ENCODE measurements around the gene PLCB1.
"Not testable (repeated sequence)": the region's sequence is repeated elsewhere in the genome, so short reads cannot be mapped to it uniquely, and the experiment has no call there.

Gene PLCB1

DNA sequence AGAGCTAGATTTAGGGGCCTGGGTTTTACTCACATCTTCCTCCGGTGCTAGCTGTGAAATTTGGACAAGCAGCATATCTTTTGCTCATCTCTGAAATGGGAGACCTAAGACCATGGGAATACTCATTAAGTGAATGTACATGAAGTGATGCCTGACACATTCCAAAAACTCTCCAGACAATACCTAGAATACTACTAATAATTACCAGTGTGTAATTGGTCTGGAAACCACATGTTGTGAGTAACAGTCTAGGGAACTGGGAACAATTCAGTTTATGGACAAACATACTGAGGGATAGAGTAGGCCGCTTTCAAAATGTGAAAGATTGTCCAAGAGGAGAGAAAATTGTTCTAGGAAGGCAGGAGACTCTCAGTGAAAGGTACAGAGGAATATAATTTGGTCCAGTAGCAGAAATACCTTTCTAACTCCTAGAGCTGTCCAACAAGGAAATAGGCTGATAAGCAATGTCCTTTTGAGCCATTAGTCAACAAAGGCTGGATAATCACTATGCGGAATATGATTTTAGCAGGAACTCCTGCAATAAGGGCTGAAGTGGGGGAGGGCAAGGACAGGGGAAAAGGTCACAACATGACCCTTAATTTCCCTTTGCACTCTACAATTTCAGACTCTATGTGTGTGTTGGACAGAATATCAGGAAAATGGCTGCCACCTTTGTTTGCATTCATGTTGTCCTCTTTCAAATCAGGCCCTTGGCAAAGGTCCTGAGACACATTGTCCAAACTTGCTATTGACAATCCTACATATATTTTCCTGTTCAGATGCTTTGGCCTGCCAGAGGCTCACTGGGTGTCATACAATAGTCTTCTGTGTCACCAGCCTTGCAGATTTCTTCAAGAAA, 315.4 kb downstream of the PLCB1 start:
- no peak overlapping the region for H3K27ac ChIP-seq

GRCh38 chr20:8449123-8449522, 317.1 kb downstream of the PLCB1 start:
- no peak overlapping the region for H3K4me3 ChIP-seq
- no peak overlapping the region for H3K27ac ChIP-seq

More for the DNA sequence above, 315.4 kb downstream of the PLCB1 start:
- no peak overlapping the region for H3K4me3 ChIP-seq

GRCh38 chr20:8454137-8454712, 322.2 kb downstream of the PLCB1 start:
- H3K27ac ChIP-seq, result no peak overlapping the region
- no peak overlapping the region for H3K4me3 ChIP-seq

DNA sequence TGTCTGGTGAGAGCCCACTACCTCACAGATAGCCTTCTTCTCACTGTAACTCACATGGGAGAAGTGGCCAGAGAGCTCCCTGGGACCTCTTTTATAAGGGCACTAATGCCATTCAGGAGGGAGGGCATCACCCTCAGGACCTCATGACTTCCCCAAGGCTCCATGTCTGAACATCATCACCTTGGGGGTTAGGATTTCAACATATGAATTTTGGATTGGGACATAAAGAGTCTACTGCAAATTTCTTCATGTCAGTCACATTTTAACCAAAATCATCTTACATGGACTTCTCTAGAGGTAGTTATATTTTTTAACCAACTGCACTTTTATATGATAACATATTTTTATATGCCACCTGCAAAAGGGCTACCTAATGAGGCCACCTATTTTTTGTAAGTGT, 324.7 kb downstream of the PLCB1 start:
- Histone ChIP-seq H3K4me3 (no peak overlapping the region), H3K27ac (no peak overlapping the region)

GRCh38 chr20:8457978-8458377, 325.9 kb downstream of the PLCB1 start:
- no peak overlapping the region for H3K4me3 ChIP-seq
- H3K27ac ChIP-seq, result no peak overlapping the region

GRCh38 chr20:8461186-8461585, 329.1 kb downstream of the PLCB1 start:
- no peak overlapping the region for H3K4me3 ChIP-seq
- no peak overlapping the region for H3K27ac ChIP-seq

DNA sequence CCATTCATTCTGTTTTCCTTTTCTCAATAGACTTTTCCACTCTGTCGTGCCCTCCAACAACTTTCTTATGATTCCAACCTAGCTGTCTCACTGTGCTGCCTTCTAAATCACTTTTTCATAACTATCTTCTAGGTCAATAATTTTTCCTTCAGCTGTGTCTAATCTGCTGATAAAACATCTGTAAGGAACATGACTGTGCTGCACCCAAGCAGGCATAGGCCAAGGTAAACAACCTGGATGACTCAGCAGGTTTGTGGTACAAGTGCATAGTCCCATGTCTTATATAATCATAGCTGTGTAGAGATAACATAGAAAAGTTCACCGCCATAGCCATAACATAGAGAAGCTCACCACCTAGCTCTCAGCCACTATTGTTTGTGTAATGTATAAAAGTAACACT, 332.3 kb downstream of the PLCB1 start:
- no peak overlapping the region for H3K4me3 ChIP-seq
- no peak overlapping the region for H3K27ac ChIP-seq

DNA sequence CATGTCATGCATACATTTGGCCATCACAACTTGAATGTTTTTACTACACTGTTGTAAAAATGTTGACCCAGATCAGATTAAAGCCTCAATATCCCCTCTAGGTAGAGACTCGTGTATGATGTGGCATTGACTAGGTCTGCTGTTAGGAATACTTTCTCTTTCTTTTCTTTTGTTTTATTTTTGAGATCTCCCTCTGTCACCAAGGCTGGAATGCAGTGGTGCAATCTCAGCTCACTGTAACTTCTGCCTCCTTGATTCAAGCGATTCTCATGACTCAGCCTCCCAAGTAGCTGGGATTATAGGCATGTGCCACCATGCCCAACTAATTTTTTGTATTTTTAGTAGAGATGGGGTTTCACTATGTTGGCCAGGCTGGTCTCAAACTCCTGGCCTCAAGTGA, 334.7 kb downstream of the PLCB1 start:
- not testable (repeated sequence) for H3K27ac ChIP-seq, H3K4me3 ChIP-seq

- Histone ChIP-seq H3K4me3 (no peak overlapping the region), H3K27ac (no peak overlapping the region)
Observed at GRCh38 chr20:8470156-8470555, 338.1 kb downstream of the PLCB1 start.

GRCh38 chr20:8471465-8471864, 339.4 kb downstream of the PLCB1 start:
- no peak overlapping the region for H3K27ac ChIP-seq
- no peak overlapping the region for H3K4me3 ChIP-seq

GRCh38 chr20:8473459-8473858, 341.4 kb downstream of the PLCB1 start:
- Histone ChIP-seq H3K27ac (no peak overlapping the region), H3K4me3 (no peak overlapping the region)

DNA sequence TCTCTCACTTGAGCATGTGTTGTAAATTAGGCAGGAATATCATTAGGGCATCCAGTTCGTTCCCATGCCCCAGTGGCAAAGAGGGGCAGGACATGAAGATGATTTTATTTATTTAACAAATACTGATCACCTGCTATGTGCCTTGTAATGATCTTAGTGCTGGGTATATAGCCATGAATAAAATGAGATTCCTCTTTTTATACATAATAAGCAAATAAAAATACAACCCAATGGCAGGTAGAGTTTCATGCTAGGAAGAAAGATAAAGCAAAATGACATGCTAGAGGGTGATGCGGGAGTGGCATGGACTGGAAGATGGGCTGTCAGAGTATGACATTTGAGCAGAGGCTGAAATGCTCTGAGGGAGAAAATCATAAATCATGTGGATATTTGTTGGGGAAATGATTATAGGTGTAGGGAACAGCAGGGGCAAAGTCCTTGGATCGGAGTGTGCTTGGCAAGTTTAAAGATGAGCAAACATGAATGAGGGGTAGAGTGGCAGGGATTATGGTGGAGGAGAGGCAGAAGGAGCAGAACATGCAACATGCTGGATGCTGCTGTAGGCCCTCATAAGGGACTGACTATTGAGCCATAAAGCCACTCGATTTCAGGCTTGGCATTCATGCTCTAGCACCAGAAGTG, 342.1 kb downstream of the PLCB1 start:
- no peak overlapping the region for H3K27ac ChIP-seq
- no peak overlapping the region for H3K4me3 ChIP-seq

GRCh38 chr20:8476021-8476420, 344.0 kb downstream of the PLCB1 start:
- no peak overlapping the region for H3K4me3 ChIP-seq
- H3K27ac ChIP-seq, result no peak overlapping the region

- Histone ChIP-seq H3K4me3 (no peak overlapping the region), H3K27ac (no peak overlapping the region)
Observed at GRCh38 chr20:8480597-8480996, 348.5 kb downstream of the PLCB1 start.

DNA sequence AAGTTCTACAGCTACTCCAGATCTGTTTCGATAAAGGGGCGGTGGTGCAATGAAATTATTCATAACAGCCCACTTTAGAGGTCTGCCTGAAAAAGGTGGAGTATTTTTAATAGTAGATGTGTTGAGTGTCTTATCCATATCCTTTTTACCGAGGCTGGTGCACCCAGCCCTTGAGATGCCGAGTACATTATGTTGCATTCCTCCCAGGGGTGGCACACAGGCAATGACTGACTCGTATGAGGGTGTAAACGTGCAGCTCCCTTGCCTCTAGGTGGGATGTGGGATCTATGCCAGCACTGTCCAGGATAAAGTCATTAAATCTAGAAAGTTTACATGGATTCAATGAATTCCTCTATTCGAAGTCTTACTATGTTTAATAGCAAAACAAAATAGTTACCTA, 355.6 kb downstream of the PLCB1 start:
- no peak overlapping the region for H3K4me3 ChIP-seq
- H3K27ac ChIP-seq, result no peak overlapping the region

GRCh38 chr20:8489094-8489883, 357.2 kb downstream of the PLCB1 start:
- Histone ChIP-seq H3K4me3 (no peak overlapping the region), H3K27ac (no peak overlapping the region)

GRCh38 chr20:8490076-8490830, 358.2 kb downstream of the PLCB1 start:
- no peak overlapping the region for H3K27ac ChIP-seq
- H3K4me3 ChIP-seq, result no peak overlapping the region

DNA sequence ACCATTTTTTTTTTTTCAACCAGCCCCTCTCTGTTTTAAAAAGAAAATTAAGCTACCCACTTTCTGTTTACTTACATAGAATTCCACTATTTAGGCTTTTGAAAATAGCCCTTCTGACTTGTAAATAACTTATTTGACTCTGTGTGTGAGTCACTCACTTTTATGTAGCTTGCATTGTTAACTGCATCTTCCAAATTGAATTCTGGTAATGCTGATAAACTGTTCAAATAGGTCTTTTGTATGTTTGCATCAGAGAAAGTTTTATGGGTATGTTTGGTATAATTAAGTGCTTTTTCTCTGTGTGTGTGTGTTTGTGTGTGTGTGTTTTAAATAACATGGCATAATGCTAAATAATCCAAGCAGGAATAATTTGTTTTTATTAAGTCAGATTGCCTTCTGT, 360.1 kb downstream of the PLCB1 start:
- no peak overlapping the region for H3K4me3 ChIP-seq

GRCh38 chr20:8498571-8498970, 366.5 kb downstream of the PLCB1 start:
- no peak overlapping the region for H3K27ac ChIP-seq
- no peak overlapping the region for H3K4me3 ChIP-seq

More for the DNA sequence above, 360.1 kb downstream of the PLCB1 start:
- no peak overlapping the region for H3K27ac ChIP-seq

GRCh38 chr20:8504030-8504429, 372.0 kb downstream of the PLCB1 start:
- H3K4me3 ChIP-seq, result no peak overlapping the region
- H3K27ac ChIP-seq, result no peak overlapping the region
